Activated CD8-positive, alpha-beta memory T cell treated with anti-CD3 and anti-CD28 coated beads, Interleukin-2, amount 50 U/mL, for 48 hours (primary cell): ENCODE results near the gene NCKAP5.

Source experiments
- DNase-seq: peaks from one replicate; pipeline ENCODE4 v3.0.0-alpha.2; 2020

Gene NCKAP5

GRCh38 chr2:132901661-132902060 lies 666.6 kb downstream of the NCKAP5 start:
- DNase-seq, result no peak

GRCh38 chr2:132897111-132897510 lies 671.2 kb downstream of the NCKAP5 start:
- no peak for DNase-seq

GRCh38 chr2:132896073-132896472 lies 672.2 kb downstream of the NCKAP5 start:
- DNase-seq, result no peak

- DNase-seq, result no peak
Observed at GRCh38 chr2:132891498-132891897, 676.8 kb downstream of the NCKAP5 start.

GRCh38 chr2:132886574-132886973 lies 681.7 kb downstream of the NCKAP5 start:
- DNase-seq, result no peak

- no peak for DNase-seq
Observed at GRCh38 chr2:132884705-132885104, 683.6 kb downstream of the NCKAP5 start.

- no peak for DNase-seq
Observed at GRCh38 chr2:132884292-132884691, 684.0 kb downstream of the NCKAP5 start.

- no peak for DNase-seq
Observed at GRCh38 chr2:132883430-132883829, 684.8 kb downstream of the NCKAP5 start.

GRCh38 chr2:132881546-132881945 lies 686.7 kb downstream of the NCKAP5 start:
- no peak for DNase-seq

- no peak for DNase-seq
Observed at GRCh38 chr2:132877923-132878322, 690.3 kb downstream of the NCKAP5 start.

- no peak for DNase-seq
Observed at GRCh38 chr2:132876745-132877391, 691.4 kb downstream of the NCKAP5 start.

GRCh38 chr2:132875193-132875592 lies 693.1 kb downstream of the NCKAP5 start:
- no peak for DNase-seq

GRCh38 chr2:132873738-132874137 lies 694.5 kb downstream of the NCKAP5 start:
- no peak for DNase-seq

- DNase-seq, result no peak
Observed at GRCh38 chr2:132871831-132872230, 696.4 kb downstream of the NCKAP5 start.

- DNase-seq, result no peak
Observed at GRCh38 chr2:132863961-132864360, 704.3 kb downstream of the NCKAP5 start.

GRCh38 chr2:132860220-132860619 lies 708.0 kb downstream of the NCKAP5 start:
- no peak for DNase-seq

- no peak for DNase-seq
Observed at GRCh38 chr2:132859590-132859989, 708.7 kb downstream of the NCKAP5 start.

- DNase-seq, result no peak
Observed at GRCh38 chr2:132857319-132857718, 710.9 kb downstream of the NCKAP5 start.

- DNase-seq, result no peak
Observed at GRCh38 chr2:132850688-132851087, 717.6 kb downstream of the NCKAP5 start.

GRCh38 chr2:132849118-132849517 lies 719.1 kb downstream of the NCKAP5 start:
- DNase-seq, result no peak

GRCh38 chr2:132845339-132845738 lies 722.9 kb downstream of the NCKAP5 start:
- no peak for DNase-seq

- DNase-seq, result no peak
Observed at GRCh38 chr2:132844585-132844984, 723.7 kb downstream of the NCKAP5 start.

- DNase-seq, result no peak
Observed at GRCh38 chr2:132837769-132838168, 730.5 kb downstream of the NCKAP5 start.

GRCh38 chr2:132830321-132830827 lies 737.9 kb downstream of the NCKAP5 start:
- DNase-seq, result no peak

- no peak for DNase-seq
Observed at GRCh38 chr2:132825601-132826000, 742.7 kb downstream of the NCKAP5 start.
